ENCODE data around the gene CAPS.

Gene CAPS

DNA sequence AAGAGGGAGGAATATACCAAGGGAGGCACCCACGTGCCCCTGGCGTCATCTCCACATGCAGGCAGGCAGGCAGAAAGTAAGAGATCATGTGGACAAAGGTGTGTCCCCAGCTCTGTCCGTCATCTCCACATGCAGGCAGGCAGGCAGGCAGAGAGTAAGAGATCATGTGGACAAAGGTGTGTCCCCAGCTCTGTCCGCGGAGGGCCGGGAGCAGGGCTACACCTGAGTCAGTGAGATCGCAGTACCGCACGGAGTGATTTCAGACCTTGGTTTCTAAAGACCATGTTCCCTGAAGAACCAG, 22.2 kb downstream of the CAPS start:
- no peak for DNase-seq

DNA sequence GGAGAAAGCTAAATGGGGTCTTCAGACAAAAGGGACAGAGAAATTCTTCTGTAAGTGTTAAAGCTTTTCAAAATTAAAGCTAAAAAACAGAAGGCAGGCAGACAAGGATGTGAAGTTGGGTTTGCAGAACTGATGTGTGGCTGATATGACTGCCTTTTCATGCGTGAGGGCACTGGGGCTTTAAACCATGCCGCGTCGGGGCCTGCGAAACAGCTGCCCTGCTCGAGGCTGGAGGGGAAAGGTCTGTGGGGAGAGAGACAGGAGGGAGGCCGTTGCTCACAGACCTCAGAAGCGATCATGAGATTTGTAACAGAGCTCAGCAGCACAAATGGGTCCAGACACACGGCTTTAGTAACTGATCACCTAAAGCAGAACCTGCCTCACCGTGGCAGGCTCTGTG, 23.5 kb downstream of the CAPS start:
- DNase-seq, result no peak

DNA sequence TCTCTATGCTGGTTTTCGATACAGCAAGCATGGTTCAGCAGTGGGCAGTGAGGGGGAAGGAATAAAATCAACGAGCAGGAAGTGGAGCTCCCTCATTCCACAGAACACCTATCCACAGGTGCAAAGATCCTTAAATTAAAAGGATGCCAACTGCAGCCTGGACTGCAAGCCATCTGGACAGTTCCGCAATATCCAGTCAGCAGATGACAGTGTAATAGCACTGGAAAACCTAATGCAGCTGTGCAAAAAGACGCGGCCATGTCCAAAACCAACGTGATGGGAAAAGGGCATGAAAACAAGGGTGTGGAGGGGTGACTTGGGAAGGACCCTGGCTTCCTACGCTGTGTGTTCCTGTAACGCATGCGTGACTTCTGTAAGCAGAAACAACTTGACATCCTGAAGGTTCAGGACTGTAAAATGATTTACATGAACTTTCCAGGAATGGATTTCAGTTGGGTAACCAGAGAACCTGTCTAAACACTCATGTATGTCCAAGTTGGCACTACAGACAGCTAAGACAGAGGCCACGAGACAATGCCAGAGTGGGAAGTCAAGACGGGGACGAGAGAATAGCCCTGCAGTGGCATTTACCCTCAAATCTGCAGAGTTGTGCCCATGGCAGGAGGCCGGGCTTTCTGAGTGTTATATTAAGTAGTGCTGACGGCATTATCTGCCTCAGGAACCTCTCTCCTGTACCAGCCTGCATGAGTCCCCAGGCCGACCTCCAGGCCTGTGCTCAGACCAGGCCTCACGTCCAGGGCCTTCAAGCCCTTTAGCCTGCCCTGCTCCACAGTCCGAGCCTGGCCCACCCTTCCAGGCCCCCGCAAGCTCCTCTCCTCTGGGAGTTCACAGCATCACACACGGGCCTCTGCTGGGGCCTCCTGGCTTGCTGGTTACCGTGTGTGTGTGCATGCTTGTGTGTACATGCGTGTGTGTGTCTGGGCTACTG, 26.5 kb downstream of the CAPS start:
- DNase-seq, result no peak

DNA sequence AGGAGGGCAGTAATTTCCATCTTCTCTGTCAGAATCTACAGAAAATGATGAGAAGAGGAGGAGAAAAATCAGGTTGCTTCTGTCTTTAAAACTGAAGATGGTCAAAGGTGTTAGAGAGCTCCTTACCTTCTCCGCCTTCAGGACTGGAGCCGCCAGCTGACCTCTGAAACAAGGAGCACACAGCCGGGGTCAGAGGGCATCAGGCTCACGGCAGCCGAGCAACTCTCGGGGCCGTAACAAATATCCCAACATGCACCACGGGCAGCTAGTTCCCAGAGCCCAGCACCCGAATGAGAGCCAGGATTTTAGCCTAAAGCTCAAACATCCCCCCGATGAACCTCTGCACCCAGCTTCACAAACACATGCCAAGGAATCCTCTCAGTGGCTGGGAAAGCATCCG, 27.6 kb downstream of the CAPS start:
- no peak for DNase-seq

DNA sequence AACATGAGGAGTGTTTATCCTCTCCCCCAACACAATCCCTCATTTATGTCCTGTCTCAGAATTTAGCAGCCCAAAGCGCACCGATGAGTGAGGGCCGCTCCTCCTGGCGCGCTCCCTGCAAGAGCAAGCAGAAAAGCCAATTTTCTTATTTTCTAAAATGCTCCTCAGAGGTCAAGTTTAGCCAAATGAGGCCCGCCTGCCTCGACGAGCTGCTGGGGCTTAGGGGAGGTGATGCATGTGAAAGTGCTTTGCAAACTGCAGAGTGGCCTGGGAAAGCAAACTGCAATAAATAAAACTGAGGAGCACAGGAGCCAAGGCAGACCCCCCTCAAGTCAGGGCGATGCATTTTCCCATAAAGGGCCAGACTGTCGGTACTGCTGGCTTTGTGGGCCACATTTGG, 29.0 kb downstream of the CAPS start:
- no peak for DNase-seq

DNA sequence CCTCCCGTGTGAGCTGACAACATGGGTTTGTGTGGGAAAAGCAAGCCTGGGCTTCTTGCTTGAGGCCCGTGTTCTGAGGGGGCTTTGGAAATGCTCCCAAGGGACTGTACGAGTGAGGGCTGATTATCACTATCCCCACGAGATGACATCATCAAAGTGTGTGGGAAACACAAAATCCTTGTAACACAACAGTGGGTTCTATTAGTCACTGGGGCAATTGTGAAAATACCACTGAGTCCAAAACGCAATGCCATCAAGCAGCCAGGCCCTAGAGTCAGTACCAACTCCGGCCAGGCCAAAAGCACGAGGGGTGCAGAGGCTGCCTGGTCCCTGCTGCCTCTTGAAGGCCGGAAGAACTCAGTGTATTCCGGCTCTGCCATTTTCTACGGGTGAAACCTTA, 29.6 kb downstream of the CAPS start:
- DNase-seq, result no peak

DNA sequence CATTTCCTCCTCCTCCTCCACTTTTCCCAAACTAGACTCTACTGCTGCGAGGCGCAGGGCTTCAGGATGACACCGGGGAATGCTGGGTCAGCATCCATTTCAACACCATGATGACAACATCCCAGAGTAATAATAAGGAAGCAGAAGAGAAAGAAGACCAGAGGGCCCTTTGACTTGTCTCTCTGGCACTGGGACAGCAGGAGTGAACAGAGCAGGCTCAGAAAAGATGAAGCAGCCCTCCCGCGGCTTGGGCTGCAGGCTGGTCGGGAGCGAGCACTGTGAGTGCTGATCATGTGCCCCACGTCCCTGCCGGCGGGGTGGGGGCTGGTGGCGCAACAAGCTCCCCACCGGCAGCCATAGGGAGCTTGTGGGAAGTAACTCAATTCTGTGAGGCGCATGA, 33.4 kb downstream of the CAPS start:
- DNase-seq, result no peak

DNA sequence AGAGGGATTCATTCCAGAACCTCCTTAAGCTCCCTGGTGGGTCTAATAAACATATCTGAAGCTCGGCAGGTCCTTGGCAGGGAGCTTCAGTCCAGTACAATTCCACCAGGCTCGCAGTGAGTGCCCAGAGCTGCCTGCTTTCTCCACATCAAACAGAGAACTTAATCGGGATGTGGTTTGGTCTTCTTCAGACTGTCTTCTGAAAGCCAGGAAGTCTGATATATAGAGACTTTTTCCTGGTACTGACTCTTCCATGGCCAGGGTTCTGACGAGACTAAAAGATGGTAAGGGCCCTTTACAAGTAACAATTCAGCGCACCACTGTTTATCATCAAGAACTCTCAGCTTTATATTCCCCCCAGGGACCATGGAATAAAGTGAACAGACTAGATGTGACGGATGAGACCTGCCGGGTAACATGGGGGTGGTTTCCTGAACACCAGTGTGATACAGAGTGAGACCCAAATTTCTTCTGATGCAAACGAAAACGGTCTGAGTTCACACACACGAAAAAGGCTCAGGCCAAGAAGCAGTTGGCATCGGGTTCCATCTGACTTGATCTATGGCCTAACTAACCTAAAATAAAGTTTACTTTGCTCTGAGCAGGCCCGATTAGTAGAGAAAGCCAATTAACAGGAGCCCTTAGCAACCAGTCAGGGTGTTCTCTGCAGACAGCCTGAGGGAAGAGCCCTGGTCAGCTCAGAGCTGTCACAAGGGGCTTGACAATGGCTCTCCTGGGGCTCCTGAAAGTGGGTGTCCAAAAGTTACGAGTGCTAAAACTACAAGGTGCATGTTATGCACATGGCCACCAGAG, 34.9 kb downstream of the CAPS start:
- DNase-seq, result peak; percentile 12

DNA sequence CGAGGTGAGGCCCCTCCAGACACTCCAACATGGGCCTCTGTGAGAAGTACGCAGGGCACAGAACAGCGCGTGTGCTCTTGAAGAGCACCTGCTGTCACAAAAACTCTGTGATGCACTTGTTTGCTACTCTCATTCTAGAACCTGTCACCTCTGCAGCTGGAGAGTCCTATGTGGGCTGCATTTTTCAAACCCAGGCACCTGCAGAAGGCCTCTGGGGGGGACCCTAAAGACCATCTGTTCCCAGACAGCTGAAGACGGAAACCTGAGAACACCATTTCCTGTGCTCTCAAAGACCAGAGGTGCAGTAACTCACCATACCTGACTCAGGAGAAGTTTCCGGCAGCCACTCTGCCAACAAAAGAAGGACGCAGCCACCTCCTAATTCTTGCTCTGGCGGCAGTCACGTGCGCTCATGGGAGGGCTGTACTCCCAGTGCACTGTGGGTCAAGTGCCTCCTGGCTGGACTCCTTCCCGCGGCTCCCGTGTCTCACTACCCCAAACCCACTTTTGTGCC, 35.8 kb downstream of the CAPS start:
- DNase-seq, result peak; percentile 17

DNA sequence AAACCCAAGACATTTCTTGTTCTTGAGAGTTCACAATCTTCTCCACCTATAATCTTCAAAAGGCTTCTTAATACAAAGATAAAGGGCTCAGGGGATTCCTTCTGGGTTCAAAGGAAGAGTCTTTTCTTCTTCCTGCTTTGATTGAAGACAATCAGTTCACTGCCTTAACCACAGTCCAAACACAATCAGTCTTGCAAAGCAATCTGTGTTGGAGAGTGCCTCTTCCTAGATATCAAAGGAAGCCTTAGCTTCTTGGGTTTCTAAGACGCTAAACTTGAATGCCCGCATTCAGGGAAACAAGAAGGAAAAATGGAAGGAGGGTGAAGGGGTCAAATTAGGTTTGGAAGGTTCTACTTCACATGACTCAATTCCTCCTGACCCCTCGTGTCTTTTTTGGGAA, 36.7 kb downstream of the CAPS start:
- no peak for DNase-seq

DNA sequence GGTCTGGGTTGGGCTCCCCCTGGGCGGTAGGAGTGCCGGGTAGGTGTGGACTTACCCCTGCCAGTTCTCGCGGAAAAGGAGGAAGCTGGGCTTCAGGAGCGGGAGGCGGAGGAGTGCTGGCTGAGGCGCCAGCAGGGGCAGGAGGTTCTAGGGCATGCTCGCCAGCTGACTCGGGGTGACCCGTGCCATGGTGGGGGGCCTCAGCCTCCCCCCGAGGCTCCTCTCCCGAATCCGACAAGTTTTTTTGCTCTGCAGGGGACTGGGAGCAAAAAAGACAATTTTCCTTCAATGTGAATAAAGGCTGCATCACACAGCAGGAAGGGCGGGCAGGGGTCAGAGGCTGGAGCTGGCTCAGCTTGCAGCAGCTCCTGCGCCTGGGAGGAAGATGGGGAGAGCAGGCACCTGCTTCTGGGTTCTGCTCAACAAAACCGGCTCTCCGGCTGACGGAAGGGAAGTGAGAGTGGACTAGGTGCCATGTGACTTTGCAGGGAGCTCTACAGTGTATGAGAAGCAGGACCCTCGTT, 37.3 kb downstream of the CAPS start:
- no peak for DNase-seq

DNA sequence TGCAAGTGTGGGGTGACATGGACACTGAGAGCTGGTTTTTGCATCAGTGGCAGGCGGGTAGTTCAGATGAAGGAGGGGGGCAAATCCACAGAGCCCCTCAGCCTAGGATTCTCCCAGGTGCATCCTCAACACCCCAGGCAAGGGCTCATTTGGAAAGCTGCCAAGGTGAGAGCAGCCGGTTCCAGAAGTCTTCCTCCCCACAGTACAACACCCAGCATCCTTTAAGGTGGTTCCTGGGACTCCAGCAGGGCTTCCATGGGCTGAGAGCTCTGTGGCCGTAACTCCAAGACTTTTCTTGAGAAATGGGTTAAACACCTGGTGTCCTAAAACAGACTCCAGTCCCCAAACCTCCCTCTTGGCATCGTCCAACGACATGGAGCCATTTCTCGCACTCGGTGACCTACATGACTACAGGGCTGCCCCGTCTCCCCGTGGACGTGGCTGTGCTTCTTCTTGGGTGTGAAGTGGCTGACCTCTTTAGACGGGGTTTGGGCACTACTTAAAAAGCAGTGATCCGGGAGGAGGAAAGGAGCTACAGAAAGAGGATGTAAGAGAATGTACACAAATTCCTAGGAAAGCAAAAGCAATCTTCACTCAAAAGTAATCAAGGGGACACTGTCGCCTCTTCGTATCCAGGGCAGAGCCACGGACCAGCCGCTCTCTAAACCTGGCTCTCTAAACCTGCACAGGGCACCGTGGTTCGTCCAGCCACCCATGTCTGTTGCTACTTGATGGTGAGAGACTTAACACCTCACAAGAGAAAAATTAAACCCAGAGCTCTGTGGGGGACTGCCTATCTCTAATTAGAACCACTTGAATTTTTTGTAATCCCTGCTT, 38.4 kb downstream of the CAPS start:
- no peak for DNase-seq

DNA sequence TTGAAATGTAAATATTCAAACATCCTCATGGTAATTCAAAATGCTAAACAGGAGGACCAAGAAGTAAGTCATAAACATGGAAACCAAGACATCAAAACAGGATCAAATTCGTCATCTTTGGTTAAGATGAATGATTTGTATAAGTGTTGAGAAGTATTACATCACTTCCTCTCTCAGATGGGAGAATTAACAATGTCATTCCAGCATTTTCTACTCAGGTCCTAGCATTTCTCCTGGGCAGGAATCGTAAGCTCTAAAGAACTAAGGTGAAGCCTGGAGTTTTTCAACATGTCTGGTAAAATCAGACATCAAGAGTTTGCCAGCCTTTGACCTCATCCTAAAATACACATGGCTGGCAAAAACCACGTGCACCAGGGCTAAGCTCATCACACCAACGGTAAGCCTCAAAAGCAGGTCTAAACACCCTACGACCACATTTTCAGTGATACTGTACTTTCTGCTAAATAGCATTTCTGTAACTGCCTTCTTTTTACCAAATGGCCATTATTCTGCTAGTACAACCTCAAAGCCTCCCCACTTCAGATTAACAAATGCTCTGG, 39.1 kb downstream of the CAPS start:
- DNase-seq, result no peak

DNA sequence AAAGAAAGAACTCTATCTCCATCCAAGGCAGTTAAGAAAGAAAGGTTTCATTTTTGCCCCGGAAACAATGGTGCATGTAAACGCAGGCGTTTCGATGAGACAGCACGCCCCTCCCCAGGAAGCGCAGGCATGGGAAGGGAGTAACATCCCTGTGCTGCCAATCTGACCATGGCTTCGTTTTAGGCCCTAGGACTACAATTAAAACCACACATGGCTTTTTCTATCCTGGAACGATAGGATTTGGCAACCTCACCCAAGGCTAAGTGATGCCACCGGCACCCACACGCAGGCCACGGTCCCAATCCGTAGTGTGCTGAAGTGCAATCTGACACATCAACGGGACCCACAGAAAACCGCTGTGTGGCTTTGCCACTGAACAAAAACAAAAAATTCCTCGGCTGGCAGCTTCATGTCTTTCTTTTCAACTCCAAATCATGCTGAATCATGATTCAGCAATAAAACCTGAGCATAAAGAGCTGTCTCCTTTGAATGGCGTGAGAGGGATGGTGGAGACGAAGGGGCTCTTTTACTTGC, 39.7 kb downstream of the CAPS start:
- peak; percentile 30 for DNase-seq

DNA sequence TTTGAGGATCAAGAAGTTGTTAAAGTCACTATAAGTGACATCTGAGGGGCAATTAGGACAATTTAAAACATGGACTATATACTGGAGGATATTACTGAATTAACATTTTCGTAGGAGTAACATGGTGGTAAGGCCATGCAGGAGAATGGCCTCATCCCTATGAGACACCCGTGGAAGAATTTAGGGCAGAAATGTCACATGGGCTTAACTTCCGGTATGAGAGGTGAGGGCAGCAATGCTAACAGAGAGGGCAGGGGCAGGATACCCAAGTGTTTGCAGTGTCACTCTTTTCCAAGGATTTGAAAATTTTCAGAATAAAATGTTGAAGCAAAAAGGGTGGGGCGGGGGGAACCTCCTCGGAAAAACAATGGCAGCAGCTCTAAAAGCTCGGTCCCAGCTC, 40.2 kb downstream of the CAPS start:
- DNase-seq, result no peak

DNA sequence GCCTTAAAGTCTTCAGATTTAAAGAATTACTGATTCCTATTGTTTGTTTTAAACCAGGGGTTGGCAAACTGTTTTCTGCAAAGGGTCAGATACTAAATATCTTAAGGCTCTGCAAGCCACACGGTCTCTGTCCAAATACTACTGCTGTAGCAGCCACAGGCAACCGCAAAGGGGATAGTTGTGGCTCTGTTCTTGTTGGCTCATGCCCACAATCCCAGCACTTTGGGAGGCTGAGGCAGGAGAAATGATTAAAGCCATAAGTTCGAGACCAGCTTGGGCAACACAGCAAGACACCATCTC, 41.5 kb downstream of the CAPS start:
- no peak for DNase-seq

DNA sequence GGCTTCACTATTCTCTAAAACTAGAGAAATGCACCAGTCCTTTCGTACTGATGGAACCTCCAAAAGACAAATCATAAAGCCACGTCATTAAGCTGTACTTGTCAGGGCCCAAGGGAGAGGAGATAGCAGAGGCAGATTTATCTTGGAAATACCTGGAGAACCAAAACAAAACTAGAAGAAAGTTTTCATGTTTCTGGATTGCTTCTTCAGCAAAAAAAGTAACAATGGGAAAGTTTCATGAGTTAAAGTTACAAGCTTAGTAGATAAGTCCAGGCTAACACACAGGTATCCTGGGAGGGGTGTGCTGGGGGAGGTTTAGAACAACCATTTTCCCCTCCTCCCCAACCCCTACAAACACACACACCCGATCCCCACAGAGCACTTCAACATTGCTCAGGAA, 42.3 kb downstream of the CAPS start:
- no peak for DNase-seq

DNA sequence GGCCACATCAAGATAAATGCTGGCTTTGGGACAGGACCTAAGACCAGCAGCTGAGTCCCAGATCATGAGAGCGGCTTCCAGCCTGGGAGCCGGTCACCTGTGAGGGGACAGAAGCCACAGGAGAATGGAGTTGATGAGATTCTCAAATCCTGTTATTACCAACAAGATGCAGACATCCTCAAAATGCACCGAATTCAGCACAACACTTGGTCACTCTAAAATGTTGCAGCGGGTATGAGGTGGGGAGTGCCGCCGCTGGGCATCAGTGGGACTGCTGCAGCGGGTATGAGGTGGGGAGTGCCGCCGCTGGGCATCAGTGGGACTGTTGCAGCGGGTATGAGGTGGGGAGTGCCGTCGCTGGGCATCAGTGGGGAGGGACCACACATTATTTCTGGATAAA, 42.7 kb downstream of the CAPS start:
- no peak for DNase-seq

DNA sequence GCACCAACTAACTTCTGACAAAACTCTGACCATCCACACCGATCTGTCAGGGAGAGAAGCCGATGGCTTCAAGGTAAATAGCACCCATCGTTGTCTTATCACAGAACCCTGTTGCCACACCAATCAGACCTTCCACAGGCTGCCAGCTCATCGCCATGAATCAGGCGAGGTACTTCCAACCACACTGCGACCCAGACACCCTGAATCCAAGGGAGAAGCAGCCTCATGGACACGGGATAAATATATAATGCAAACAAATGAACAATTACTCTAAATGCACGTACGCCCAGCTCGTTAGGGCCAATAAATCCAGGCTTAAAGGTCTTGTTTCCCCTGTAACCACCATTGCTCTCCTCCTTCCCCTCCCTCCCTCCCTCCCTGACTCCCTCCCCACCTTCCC, 43.1 kb downstream of the CAPS start:
- DNase-seq, result no peak

DNA sequence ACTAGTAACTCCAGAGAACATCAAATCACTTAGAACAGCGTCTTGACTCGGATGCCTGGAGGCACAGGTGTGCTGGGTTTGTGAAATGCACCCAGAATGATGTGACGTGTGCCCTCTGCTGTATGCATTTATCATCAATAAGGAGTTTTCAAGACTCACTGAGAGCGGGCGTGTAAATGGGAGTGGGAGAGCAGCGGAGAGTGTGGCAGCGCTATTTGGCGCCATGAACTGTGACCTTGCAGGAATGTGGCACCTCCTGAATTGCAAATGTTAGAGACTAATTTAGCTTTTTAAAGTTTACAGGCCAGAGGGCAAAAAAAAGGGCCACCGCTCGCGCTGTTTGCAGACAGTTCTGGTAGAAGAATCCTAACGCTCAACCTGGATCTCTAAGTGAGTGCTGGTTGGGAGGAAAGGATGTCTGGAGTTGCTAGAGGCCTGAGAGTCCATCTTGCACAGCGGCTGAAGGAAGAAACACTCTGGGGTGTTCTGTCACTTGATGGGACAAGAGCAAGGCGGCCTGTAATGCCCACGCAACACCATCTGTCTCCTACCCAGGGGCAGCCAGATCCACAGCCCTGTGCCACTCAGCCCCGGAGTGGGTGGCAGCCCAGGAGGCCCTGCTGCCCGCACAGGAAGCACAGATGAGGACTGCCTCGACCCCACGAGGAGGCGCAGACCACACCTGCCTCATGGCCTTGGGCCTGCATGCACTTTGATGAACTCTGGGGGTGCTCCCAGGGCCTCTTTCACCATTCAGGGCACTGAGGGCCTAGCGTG, 44.2 kb downstream of the CAPS start:
- no peak for DNase-seq

DNA sequence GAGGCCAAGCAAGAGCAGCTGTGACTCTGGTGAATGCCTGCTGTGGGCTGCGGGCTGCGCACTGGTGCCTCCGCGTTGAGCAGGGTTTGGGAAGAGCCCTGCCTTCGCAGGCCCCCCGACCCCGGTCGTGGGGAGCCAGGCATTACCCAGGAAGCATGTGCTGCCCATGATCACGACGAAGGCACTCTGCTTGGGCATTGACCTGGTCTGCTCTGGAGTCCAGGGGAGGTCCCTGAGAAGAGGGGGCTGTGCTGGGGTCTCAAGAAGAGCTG, 44.7 kb downstream of the CAPS start:
- DNase-seq, result no peak

All from stimulated activated naive CD4-positive, alpha-beta T cell treated with Interleukin-2 at 50 U/mL for 16 hours (primary cell).